ENCODE data around the gene LMO7.

The LMO7 gene

DNA sequence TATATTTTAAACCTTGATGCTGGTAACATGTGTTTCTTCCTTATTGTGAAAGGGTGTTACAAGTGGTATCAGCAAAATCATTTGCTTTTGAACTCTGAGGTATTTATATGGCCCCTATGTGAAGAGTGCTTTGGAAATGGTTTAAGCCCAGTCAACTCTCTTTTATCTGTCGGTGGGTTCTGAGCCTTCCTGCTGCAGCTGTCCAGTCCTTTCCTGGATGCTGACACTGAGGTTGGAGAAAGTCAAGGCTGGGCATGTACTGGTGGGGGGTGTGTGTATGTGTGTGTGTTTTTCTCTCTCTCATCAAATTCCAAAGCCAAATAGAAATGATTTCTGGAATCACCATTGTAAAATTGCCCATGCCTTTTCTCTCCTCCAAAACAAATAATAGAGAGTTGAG is 221.2 kb downstream of the LMO7 start:
- H3K27me3 ChIP-seq (replicated peaks), result no peaks in the 10 kb centered on the region
- TF ChIP-seq, protein P1, sequence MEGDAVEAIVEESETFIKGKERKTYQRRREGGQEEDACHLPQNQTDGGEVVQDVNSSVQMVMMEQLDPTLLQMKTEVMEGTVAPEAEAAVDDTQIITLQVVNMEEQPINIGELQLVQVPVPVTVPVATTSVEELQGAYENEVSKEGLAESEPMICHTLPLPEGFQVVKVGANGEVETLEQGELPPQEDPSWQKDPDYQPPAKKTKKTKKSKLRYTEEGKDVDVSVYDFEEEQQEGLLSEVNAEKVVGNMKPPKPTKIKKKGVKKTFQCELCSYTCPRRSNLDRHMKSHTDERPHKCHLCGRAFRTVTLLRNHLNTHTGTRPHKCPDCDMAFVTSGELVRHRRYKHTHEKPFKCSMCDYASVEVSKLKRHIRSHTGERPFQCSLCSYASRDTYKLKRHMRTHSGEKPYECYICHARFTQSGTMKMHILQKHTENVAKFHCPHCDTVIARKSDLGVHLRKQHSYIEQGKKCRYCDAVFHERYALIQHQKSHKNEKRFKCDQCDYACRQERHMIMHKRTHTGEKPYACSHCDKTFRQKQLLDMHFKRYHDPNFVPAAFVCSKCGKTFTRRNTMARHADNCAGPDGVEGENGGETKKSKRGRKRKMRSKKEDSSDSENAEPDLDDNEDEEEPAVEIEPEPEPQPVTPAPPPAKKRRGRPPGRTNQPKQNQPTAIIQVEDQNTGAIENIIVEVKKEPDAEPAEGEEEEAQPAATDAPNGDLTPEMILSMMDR (IDR thresholded peaks at IDR 0.05; ENCODE audit: low read depth, low read length, missing control alignments), result no peak
- no peak for DNase-seq
- H3K4me3 ChIP-seq (ENCODE audit: low read depth, low read length), result no peak overlapping the region
- peaks cover 56% of the 10 kb centered on the region for H3K36me3 ChIP-seq (replicated peaks)
- in situ Hi-C loops (cut with HindIII; ENCODE audit: low pct_ligation_motif_present, low sequenced_read_pairs), result loop anchor here (25.0 kb wide), 1 partner anchor 1055 kb away; no protein-coding TSS in a partner anchor
- no peak overlapping the region for H3K27ac ChIP-seq

DNA sequence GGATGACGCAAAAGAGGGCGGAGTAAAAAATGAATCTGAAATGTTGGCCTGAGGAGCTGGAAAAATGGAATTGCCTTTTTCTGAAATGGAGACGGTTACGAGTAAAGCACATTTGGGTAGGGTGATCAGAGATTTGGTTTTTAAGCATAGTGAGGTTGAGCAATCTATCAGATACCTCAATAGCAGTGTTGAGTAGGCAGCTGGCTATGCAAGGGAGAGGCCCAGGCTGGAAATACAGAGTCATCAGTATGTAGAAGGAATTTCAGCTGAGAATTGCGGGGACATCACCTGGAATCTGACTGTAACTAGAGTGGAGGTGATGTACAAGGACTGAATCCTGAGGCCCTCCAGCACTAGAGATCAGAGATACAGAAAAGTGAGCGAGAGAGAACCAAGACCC is 224.8 kb downstream of the LMO7 start:
- peaks cover 36% of the 10 kb centered on the region for H3K36me3 ChIP-seq (replicated peaks)
- H3K27me3 ChIP-seq (replicated peaks), result no peaks in the 10 kb centered on the region
- DNase-seq, result no peak
- no peak overlapping the region for H3K4me3 ChIP-seq (ENCODE audit: low read depth, low read length)
- in situ Hi-C loops (cut with HindIII; ENCODE audit: low pct_ligation_motif_present, low sequenced_read_pairs), result loop anchor here (25.0 kb wide), 1 partner anchor 1051 kb away; no protein-coding TSS in a partner anchor
- no peak overlapping the region for H3K27ac ChIP-seq
- TF ChIP-seq, protein P1 (IDR thresholded peaks at IDR 0.05; ENCODE audit: low read depth, low read length, missing control alignments), result no peak

DNA sequence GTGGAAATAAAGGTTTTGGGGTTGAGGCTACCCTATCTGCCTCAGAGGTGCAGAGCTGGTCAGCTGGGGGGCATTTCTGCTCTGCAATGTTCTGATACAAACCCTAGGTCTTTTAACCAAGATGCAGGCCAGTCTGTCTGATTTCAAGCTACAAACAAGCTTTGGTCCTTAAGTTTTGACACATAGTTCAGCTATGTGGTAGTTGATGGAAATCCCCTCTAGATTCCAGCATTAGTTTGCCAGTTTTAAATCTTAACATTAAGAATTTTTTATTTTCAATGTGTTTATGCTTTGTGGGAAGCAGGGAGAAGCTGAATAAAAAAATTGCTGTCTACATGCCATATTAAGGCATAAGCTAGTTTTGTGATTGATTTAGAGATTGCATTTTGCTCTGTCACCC is 225.7 kb downstream of the LMO7 start:
- TF ChIP-seq, protein P1 (IDR thresholded peaks at IDR 0.05; ENCODE audit: low read depth, low read length, missing control alignments), result no peak
- no peaks in the 10 kb centered on the region for H3K27me3 ChIP-seq (replicated peaks)
- DNase-seq, result no peak
- peaks cover 32% of the 10 kb centered on the region for H3K36me3 ChIP-seq (replicated peaks)
- H3K4me3 ChIP-seq (ENCODE audit: low read depth, low read length), result no peak overlapping the region
- no peak overlapping the region for H3K27ac ChIP-seq
- in situ Hi-C loops (cut with HindIII; ENCODE audit: low pct_ligation_motif_present, low sequenced_read_pairs), result loop anchor here (25.0 kb wide), 1 partner anchor 1051 kb away; no protein-coding TSS in a partner anchor

DNA sequence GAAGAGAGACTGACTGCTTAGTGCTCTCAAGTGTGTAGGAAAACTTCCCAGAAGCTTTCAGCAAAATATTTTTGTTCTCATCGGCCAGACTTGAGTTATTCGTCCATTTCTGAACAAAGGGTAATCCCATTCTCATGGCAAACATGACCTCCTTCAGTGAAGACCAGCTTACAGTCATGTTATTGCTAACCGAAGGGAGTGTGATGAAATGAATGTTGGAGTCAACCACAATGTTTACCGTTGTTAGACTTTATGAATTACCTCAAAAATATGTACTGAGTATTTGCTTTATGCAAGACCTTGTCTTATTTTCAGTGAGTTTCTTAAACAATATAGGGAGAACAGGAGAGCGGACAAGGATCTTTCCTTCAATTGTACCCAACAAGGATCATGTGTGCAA is 228.6 kb downstream of the LMO7 start:
- peaks cover 13% of the 10 kb centered on the region for H3K36me3 ChIP-seq (replicated peaks)
- in situ Hi-C loops (cut with HindIII; ENCODE audit: low pct_ligation_motif_present, low sequenced_read_pairs), result loop anchor here (25.0 kb wide), 1 partner anchor 1048 kb away; no protein-coding TSS in a partner anchor
- no peaks in the 10 kb centered on the region for H3K27me3 ChIP-seq (replicated peaks)
- TF ChIP-seq, protein P1 (IDR thresholded peaks at IDR 0.05; ENCODE audit: low read depth, low read length, missing control alignments), result no peak
- H3K4me3 ChIP-seq (ENCODE audit: low read depth, low read length), result no peak overlapping the region
- peak; percentile 24 for DNase-seq
- H3K27ac ChIP-seq, result no peak overlapping the region

DNA sequence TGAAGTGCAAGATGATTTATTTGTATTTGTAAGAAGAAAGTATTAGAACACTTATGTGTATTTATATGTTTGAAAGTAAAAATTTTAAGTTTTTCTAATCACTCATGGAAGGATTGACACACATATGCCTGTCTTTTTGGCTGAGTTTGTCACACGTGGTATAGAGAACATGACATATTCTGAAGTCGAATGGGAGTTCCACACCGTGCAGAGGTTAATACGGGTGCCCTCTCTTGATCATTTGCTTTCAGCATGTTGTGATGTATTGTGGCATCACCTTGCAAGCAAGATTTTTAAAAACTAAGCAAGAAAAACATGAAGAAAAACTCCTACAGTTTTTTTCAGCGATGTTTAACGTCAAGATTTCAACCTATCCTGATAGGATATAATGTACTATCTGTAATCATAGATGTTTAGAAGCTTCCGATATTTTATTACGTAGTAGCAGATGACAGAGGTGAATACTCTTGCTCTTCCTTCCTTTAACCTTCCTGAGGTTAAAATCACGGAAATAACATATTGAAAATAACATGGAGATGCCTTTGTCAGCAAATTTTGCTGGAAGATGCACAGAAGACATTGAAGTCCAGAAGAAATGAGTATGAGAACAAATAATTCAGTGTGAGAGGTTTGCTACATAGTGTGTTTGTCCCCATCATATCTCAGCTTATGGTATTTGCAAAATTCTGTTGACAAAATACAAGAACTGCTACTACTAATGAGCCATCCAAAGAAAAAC is 231.4 kb downstream of the LMO7 start:
- TF ChIP-seq, protein P1 (IDR thresholded peaks at IDR 0.05; ENCODE audit: low read depth, low read length, missing control alignments), result no peak
- DNase-seq, result no peak
- H3K27ac ChIP-seq, result no peak overlapping the region
- H3K27me3 ChIP-seq (replicated peaks), result no peaks in the 10 kb centered on the region
- no peaks in the 10 kb centered on the region for H3K36me3 ChIP-seq (replicated peaks)
- no peak overlapping the region for H3K4me3 ChIP-seq (ENCODE audit: low read depth, low read length)
- in situ Hi-C loops (cut with HindIII; ENCODE audit: low pct_ligation_motif_present, low sequenced_read_pairs), result loop anchor here (25.0 kb wide), 1 partner anchor 1045 kb away; no protein-coding TSS in a partner anchor
